ENCODE measurements around the gene PCDH19.

GRCh38 chrX:100277231-100277630 is 132.8 kb downstream of the PCDH19 start:
- no peak for TF ChIP-seq CTCF (conservative IDR thresholded peaks at IDR 0.05)
- no peak for TF ChIP-seq EZH2 (IDR thresholded peaks at IDR 0.05; ENCODE audit: low read depth)
